GM04504 (cell line): Measurements from ENCODE around the gene CCDC30.

Source experiments
- DNase-seq: peaks from one replicate; pipeline ENCODE4 v3.0.0-alpha.2; 2012; ENCODE audit warnings: low read depth

CCDC30 gene

GRCh38 chr1:42692461-42692860, 229.4 kb downstream of the CCDC30 start:
- no peak for DNase-seq

- no peak for DNase-seq
Measured at GRCh38 chr1:42692911-42693310, 229.8 kb downstream of the CCDC30 start.

- no peak for DNase-seq
Measured at GRCh38 chr1:42698081-42698813, 235.2 kb downstream of the CCDC30 start.

GRCh38 chr1:42700006-42700405, 236.9 kb downstream of the CCDC30 start:
- no peak for DNase-seq

DNA sequence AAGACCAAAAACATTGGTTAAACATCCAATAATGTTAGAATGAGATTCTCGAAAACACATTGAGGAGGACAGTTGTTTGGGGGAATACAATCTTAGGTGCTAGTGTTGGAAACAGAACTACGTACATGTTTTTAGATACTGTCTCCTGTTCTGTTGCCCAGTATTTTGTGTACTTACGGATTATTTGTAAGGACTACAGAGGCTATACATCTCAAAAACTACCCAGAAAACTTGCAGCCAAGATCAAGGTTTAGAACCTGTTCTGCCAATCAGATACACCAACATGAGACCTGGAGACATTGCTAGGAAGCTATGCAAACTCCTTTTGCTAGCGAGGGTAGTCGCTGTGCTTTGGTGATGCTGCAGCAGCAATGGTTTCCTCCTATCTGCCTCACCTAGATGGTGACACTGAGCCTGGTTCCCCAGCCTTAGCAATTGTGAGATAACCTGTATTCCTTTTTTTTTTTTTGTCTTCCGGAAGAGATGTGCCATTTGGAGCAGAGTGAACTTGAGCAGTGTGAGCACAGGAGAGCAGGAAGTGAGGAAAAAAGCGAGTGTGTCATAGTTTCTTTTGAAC, 240.9 kb downstream of the CCDC30 start:
- DNase-seq: no peak
